HG03045 (cell line): ENCODE data around the gene RNASE11.
A peak's percentile ranks its signal among the peaks of the same experiment; 100 is the strongest.
"Not testable (repeated sequence)": the region's sequence is repeated elsewhere in the genome, so short reads cannot be mapped to it uniquely, and the experiment has no call there.

Source experiments
- ATAC-seq: cut with Tn5 transposase; IDR thresholded peaks from one replicate; pipeline ENCODE4 v1.9.1; 2021; ENCODE audit warnings: mild to moderate bottlenecking, moderate library complexity; ENCODE audit not compliant: unreplicated experiment

The RNASE11 gene

DNA sequence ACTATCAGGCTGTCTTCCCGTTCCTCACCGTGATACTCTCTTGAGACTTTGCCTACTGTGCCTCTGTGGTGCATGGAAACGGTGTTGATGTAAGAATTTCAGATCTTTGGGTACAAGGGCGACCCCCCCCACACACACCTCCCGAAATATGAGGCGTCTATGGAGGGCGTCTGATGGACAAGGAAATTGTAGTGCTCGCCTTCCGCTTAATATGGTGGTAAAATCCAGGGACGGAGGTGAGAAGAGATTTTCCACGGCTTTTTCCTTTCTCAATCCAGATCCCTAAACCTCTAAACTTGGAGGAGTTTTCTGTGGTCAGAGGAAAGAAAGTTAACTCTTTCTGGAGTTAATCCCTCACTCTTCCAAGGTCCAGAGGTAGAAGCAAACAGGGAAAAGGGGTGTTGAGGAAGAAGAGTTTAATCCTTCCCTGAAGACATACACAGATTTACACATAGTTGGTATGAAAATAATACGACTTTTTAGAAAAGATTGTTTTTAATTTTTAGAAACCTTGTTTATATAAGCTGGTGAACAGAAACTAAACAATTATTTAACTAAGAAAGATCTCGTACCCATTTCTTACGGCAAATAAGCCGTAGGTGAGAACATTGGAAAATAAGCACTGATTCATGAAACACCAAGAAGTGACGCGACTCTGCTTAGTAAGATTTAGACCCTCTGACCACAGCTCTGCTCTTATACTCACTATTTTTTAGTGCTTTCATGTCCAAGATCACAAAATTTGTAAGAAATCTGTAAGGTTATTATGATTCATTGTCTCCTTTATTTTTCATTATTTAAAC is 26.4 kb upstream of the RNASE11 start:
- peak; percentile 5 for ATAC-seq

DNA sequence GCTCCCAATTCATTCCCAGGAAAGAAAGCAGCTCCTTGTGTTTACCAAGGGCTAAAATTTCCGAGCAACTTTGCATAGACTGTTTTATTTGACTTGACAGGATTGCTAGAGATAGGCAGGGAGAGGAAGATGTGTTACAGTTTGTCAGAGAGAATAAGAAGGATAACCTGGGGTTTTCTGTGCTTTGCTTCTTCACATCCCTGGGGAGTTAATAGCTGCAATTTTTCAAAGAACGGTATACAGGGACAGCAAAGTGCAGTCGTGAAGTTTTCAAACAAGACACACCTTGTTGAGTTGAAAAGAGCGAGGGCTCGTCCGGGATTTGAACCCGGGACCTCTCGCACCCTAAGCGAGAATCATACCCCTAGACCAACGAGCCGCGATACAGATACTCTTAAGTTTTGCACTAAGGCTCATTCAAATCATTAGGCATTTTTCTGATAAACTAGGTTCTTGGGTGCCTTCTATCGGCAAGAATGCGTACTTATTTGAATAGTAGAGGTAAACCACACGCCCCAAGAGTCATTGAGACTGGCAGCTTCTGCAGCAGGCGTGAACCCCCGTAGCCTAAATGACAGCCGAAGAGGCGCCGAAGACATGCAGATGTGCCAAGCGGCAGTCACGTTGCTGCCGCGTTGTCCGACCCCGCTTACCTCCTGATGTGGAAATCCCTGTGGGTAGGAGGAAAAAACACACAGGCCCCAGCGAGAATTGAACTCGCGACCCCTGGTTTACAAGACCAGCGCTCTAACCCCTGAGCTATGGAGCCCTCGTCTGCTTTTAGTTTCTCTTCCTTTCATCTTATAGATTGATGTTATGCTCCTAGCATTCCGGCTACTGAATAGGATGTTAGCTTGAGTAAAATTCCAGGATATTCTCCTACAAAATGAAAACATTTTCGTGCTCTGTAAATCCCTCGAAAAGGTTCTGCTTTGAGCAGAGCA is 25.6 kb upstream of the RNASE11 start:
- ATAC-seq: peak; percentile 71

DNA sequence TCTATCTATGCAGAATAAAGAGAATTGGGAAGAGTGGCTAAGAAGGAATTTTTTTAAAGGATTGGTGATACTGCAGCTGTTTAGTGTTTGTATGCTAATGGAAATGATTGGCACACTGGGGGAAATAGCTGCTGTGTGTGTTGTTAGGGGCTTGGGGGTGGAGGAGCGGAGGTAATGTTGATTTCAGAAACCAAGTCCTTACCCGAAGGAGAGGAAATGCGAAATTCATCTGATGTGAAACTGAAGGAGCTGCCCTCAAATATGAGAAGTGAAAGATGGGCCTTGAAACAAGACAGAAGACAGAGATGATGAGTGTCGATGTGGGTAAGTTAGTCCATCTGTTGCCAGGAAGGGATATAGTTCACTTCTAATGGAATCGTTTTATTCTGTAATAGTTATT is 24.6 kb upstream of the RNASE11 start:
- no peak for ATAC-seq

DNA sequence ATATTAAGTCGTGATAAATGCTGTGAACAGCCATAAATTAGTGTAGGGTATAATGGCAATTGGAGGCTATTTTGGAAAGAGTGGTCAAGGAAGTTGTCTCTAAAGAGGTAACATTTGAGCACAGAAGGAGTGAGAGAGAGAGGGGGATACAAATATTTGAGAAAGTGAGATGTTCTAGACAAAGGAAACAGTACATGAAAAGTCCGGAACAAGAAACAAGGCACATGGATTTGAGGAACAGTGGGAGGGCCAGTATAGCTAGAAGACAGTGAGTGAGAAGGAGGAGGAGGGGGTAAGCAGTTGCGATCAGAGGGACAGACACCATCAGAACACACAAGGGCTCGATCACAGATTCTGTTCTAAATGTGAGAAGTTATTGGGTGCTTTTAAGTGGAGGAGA is 23.5 kb upstream of the RNASE11 start:
- ATAC-seq: no peak

DNA sequence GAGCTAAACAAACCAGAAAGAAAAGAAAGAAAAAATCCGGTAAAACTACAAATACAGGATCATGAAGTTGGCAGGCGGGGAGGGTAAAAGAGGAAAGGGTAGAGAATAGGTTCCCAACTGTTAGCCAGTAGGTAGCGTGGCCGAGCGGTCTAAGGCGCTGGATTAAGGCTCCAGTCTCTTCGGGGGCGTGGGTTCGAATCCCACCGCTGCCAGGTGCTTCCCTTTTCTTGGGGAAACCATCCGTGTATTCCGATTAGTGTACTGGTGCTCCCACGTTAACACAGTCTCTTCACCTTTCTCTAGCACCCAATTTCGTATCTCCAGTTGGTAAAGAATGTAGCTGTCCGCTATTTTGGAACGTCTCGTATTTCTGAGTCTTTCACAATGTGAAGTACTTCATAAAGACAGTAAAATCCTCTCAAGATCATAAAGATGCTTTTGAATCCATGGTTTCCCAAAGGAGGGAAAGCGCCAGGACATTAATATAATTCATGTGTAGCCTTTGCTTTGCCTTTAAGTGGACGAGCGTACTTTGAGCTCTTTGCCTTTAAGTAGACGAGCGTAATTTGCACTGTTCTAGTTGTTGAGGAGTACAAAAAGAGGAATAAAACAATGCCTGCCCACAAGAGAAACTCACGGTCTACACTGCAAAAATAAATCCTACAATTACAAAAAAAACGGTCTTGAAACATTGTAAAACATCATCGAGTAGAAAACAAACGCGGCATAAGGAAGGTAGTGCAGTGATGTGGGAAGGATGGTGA is 22.4 kb upstream of the RNASE11 start:
- ATAC-seq: no peak

DNA sequence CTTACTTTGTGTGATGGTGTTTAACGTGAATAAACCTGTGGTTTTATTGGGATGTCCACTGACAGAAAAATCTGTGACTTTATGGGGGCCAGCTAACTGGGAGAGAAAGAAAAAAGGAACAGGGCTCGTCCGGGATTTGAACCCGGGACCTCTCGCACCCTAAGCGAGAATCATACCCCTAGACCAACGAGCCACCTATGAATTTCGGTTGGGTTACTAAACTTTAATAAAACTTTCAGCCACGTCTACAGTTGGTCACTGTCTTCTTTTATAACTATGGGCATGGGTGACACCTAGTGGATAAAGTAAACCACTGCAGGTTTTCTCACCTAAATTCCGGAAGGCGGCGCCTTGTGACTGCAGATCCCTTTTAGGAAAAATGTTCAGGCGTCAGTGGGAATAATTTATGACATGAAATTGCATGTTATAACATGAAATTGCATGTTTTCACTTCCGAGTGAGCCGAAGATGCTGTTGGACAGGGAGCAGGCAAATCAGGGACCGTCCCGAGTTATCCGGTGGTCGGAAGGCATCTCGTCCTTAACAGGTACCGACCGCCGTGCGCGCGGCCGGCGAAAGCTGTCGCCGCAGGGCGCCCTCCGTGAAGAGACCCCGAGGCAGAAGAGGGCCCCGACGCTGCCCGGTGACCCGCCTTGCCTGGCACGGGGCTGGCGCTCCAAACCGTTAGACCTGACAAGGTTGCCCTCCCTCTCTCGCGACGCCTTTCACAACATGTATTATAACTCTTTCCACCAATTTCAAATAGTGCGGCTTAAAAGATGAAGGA is 21.6 kb upstream of the RNASE11 start:
- ATAC-seq: no peak

DNA sequence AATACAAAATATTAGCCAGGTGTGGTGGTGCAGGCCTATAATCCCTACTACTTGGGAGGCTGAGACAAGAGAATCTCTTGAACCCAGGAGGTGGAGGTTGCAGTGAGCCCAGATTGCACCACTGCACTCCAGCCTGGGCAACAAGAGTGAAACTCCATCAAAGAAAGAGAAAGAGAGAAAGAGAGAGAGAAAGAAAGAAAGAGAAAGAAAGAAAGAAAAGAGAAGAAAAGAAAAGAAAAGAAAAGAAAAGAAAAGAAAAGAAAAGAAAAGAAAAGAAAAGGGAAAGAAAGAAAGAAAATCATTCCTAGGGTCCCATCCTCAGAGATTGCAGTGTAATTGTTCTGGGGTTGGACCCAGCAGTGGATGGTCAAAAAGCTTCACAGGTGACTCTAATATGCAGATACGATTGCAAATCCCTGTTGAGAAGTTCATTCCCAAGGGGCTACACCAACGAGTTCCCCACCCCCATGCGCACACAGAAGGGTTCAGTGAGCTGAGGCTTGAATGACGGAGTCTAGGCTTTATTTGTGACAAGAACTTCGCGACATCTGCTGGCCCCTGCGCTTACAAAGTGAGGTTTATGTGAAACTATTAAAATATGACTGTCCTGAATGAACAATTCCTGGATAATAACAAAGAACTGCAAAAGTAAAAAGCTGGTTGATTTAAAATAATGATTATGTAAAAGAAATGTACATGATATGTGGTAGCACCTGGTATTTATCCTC is 20.7 kb upstream of the RNASE11 start:
- no peak for ATAC-seq

DNA sequence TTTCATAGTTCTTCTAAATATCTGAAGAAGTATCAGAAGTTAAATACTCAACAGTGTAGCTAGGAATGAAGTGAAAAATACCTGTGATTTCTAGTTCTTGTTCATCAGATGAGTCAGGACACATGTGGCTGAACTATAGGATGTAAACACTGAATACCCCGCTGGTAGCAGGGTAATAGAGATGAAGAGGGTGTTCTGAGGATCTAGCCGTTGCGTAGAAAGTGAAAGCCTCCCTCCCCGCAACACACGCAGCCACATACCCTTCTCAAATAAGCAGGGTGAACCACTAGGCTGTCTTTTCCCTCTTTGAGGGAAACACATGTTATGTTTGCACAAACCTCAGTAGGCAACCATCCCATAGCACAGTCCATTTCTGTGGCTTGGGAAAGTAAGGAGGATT is 19.8 kb upstream of the RNASE11 start:
- no peak for ATAC-seq

DNA sequence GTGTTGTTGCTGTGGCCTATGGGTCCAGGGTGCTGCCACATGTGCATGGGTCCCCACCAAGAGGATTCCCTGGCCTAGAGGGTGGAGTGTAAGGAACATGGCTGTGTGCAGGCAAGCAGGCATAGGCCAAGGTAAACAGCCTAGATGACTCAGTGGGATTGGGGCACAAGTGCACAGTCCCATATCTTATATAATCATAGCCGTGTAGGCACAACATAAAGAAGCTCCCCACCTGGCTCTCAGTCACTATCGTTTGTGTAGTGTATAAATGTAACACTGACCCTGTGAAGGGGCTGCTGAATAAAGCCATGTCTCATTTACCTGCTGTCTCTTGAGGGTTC is 19.1 kb upstream of the RNASE11 start:
- ATAC-seq: no peak

DNA sequence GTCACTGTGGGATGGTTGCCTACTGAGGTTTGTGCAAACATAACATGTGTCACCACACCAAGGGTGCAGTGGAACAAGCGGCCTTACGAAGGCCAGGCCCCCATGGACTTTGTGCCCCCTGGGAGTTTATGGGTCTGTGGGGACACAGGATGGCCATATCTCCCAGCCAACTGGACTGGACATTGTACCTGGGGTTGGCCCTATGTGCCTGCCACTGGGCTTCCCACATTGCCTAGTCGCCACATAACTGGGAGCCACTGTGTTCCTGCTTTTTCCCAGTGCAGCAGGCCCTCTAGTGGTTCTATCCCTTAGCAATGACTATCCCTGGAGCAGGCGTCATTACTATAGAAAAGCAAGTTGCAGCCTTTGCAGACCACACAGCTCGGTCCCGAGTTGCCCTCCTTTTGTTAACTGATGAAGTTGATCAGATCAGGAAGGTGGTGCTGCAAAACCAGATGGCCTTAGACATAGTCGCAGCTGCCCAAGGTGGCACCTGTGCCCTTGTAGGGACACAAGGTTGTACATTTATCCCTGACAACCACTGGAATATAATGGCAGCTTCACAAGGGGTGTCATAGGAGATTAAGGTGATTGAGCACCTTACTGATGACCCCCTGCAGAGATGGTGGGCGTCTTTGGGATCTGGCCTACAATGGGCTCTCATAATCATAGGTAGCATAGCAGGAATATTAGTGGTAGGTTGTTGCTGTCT is 18.5 kb upstream of the RNASE11 start:
- ATAC-seq: no peak

DNA sequence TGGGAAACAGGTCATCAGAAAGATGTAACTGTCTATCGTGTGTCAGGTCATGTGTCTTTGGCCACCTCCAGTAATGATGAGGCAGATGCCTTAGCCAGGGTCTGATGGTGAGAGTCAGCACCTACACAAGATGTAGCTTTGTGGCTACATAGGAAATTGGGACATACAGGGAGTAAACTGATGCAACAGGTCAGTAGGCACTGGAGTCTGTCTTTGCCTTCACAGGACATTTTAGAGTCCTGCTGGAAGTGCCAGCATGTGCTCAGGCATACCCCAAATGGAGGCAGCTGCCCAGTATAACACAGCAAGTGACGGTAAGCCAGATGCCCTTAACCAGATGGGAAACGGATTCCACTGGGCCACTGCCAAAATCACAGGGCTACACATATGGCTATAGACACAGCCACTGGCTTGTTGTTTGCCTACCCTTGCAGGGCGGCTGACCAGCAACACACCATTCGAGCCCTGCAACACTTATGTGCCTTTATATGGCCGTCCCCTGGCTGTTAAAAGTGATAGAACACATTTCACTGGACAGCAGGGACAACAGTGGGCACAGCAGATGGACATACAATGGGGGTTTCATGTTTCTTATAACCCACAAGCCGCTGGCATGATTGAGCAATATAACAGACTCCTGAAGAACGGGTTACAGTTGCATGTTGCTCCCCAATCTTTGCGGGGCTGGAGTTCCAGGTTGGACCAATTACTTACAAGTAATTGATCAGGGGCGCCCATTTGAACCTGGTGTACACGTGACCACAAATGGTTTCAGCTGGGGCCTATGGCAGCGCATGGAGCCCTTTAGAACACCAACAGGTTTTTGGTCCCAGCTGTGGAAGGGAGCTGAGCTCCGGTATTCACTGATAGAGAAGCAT is 16.3 kb upstream of the RNASE11 start:
- no peak for ATAC-seq

DNA sequence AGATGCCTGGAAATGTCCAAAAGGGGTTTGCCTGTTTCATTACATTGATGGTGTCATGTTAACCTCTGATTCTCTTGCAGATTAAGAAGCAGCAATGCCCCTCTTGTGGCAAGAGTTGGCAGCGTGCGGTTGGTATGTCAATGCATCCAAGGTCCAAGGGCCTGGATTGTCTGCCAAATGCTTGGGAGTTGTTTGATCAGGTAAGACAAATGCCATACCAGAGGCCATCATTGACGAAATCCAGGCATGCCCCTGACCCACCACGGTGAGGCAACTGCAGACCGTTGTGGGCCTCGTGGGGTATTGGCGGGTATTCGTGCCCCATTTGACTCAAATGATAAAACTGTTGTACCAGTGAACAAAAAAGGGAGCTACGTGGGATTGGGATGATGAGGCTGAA is 14.8 kb upstream of the RNASE11 start:
- ATAC-seq: no peak

DNA sequence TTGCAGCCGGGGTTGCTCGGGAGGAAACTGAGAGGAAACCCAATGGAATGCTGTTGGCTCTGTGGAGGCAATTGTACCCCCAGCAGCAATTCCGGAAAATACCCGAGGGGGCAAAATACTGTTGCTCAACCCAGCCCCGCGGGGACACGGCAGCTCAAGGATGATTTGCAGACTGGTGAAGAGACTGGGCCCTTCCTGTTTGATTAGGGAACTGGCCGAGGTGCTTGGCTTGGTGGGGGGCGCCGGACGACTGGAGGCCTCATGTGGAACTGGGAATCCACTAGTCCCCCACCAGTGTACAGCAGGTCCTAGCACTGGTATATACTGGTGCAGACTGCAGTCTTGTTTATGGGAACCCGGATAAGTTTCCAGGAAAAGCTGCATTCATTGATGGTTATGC is 13.7 kb upstream of the RNASE11 start:
- ATAC-seq: no peak

DNA sequence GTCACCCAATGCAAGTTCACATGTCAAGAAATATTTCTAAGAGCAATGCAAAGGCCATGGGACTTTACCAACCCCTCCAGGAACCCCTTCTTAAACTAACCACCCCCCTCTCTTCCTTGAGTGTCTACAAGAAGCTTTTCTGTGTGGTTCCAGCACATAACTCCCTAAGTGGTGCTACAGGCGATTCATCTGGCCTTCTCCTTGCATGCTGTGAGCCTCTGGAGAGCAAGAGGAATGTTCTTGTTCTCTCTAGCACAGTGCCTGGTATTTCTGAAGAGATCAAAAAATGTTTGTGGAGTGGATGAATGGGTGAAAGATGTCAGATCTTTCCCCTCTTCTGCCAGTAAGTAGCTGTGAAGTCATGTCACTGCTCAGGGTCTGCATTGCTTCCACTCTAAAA is 9.3 kb upstream of the RNASE11 start:
- ATAC-seq: no peak

DNA sequence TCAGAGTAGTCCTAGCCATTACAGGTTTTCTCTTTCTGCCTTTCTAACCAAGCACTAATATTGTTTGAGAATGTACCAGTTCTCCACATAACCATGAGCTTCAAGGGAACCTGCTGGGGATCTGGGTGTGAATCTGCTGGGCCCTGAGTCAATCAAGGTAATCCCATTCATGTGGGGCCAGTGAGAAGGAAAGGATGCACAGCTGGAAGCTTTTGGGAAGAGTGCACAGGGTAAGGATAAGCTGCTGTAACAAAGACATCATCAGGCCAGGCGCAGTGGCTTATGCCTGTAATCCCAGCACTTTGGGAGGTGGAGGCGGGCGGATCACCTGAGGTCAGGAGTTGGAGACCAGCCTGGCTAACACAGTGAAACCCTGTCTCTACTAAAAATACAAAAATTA is 7.9 kb upstream of the RNASE11 start:
- not testable (repeated sequence) for ATAC-seq

DNA sequence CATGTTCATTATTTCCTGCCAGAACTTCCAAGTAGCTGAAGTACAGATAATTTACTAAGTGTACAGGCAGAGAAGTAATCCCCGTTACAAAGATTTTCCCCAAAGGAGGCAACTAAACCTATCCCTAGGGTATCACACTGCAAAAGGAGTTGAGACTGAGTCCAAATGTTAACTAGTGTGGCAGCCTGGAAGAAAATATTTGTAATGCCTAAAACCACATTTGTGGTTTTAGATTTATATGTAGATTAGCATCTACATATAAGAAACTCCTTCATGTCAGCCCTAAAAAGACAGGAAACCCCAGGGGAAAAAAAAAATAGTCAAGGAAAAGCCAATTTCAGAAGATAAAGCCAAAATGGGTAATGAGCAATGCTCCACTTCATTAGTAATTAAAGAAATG is 4.8 kb upstream of the RNASE11 start:
- ATAC-seq: no peak

DNA sequence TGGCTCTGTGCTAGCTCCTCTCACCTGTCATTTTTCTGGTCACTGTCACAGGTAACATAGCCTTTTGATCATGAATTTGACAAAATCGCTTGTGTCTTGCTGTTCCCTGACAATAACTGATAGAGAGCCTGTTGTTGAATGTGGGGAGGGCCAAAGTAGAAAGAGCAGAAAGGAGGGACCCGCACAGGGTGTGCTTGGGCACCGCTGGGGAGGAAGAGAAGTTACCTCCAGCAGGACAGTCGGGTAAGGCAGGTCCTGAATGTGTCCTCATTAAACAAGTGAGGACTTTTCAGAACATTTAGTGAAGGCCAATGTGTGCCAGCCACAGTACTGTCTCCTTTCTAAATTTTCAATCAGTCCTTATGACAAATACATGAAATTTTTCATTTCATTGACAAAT is 3.4 kb upstream of the RNASE11 start, which contains the start of gene RNASE12:
Gene RNASE12 (minus strand): TSS at position 142 of the 400 bp plus-strand sequence. CDS start 653 bp downstream, outside the sequence.
- ATAC-seq: no peak

DNA sequence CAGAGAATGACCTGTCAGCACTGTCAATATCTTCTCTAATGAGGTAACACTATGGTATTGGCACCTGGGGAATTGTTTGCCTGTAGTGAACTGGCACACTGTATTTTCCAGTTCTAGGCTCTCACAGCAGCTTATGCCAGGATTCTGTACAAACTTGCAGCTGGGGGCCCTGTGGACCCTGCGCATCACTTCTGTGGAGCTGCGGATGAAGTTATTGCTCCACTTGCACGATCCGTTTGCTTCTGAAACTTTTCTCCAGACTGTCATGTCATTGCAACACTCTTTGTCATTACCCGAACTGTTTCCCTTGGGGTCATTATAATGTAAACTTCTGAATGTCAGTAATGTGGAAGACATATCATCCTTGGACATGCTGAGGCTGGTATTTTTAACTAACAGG is 3.9 kb downstream of the RNASE11 start:
- ATAC-seq: no peak
